HG03064 (cell line): ENCODE data around the gene PKDCC.
"Not testable (repeated sequence)": the region's sequence is repeated elsewhere in the genome, so short reads cannot be mapped to it uniquely, and the experiment has no call there.

ENCODE experiments used
- ATAC-seq: cut with Tn5 transposase; IDR thresholded peaks from one replicate; pipeline ENCODE4 v1.9.1; 2021; ENCODE audit warnings: low read depth; ENCODE audit not compliant: unreplicated experiment

PKDCC gene

GRCh38 chr2:42060718-42061619 lies 13.1 kb downstream of the PKDCC start:
- ATAC-seq = no peak

- no peak for ATAC-seq
Measured at GRCh38 chr2:42061839-42062238, 14.0 kb downstream of the PKDCC start.

- ATAC-seq = no peak
Measured at GRCh38 chr2:42063431-42064171, 15.8 kb downstream of the PKDCC start.

GRCh38 chr2:42064417-42064942 lies 16.7 kb downstream of the PKDCC start:
- ATAC-seq = no peak

DNA sequence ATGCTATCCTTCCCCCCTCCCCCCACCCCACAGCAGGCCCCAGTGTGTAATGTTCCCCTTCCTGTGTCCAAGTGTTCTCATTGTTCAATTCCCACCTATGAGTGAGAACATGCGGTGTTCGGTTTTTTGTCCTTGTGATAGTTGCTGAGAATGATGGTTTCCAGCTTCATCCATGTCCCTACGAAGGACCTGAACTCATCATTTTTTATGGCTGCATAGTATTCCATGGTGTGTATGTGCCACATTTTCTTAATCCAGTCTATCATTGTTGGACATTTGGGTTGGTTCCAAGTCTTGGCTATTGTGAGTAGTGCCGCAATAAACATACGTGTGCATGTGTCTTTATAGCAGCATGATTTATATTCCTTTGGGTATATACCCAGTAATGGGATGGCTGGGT lies 17.9 kb downstream of the PKDCC start:
- ATAC-seq = not testable (repeated sequence)

GRCh38 chr2:42067001-42067400 lies 19.2 kb downstream of the PKDCC start:
- not testable (repeated sequence) for ATAC-seq

DNA sequence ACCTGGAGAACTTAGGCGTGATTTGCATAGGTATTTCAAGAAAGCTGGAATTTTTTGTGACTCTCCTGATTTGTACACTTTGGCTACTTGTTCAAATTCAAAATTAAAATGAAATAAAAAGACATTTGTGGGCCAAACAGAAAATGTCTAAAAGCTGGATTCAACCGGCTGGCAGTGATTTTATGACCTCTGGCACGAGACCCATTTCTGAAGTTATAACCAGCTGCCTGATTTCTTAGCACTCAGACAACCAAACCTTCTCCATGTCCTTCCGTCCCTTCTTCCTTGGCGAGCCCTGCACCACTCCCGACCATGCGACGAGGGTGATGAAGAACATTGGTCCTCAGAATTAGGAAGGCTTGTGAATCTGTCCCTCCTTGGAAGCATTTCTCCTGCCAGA lies 19.7 kb downstream of the PKDCC start:
- no peak for ATAC-seq

DNA sequence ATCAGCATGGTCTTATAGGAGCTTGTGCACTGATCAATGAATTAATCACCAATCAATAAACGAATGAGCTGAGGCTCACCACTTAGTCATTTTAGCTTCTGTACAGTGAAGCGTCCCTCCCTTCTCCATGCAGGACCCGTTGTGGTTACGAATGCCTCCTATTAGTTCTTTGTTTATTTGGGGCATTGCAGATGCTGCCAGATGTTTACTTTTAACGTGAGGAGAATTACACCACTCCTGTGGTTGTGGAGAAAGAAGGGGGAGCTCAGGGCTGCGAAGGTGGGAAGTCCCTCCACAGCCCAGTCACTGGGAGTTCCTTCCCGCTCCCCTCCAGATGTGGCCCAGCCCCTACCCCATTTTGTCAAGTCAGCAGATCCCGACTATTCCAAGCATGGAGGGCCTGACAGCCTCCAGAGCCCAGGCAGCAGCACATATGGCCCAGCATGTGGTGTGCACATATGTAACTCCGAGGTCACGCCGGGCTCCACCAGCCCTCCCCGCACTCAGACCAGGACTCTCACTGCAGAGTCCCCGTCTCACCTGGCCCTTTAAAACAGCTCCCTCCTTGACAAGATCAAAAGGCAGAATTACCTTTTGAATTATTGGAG lies 20.9 kb downstream of the PKDCC start:
- ATAC-seq = no peak

DNA sequence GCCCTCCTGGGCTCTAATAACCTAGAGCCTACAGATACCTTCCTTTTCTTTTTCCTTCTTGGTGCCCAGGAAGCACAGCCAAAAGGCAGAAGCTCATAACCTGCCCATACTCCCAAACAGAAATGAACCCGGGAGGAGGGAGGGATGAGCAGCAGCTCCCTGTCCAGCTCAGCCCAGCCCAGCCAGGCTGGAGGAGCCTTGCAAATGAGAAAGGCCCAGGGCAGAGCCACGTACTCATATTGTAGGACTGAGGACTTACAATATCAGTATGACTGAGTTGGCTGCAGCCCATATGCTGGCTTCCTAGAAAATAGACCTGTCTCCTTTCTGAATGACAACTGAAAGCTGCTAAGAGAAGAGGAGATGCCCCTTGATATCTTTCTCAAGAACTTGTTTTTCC lies 21.7 kb downstream of the PKDCC start:
- no peak for ATAC-seq

- no peak for ATAC-seq
Measured at GRCh38 chr2:42071791-42072190, 24.0 kb downstream of the PKDCC start.

GRCh38 chr2:42072349-42073118 lies 24.7 kb downstream of the PKDCC start:
- ATAC-seq = no peak

DNA sequence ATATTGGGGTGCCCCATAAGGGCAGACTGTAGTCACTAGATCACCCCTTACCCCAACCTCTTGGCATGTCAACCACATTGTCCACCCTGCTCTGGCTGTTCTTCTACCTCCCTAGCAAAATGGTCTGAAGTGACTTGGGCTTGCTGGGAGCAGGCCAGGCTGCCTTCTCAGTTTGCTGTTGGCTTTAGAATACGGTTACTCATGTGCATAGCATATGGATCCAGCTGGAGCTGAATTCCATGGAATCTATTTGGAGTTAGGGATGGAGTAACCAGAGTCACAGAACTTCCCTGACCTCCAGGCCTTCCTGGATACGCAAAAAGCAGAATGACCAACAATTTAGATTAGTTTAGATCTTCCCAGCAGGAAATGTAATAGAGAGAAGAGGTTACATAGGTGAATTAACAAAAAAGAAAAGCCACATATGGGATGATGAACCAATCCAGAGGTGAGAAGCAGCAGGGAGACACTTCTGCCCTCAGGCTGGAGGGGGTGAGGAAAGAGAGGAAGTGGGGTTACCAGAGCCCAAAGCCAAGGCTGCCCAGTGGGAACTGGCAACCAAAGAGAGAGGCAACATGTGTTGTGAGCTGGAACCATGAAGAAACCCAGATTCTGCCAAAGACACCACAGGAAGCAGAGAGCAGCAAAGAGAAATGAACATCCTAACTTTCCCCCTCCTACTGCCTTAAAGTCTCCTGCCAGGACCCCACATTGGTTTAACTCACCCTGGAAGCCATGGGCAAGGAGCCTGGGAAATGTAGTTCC lies 26.1 kb downstream of the PKDCC start:
- ATAC-seq = no peak

- ATAC-seq = no peak
Measured at GRCh38 chr2:42074661-42075060, 26.8 kb downstream of the PKDCC start.

GRCh38 chr2:42076357-42077225 lies 28.8 kb downstream of the PKDCC start:
- no peak for ATAC-seq

DNA sequence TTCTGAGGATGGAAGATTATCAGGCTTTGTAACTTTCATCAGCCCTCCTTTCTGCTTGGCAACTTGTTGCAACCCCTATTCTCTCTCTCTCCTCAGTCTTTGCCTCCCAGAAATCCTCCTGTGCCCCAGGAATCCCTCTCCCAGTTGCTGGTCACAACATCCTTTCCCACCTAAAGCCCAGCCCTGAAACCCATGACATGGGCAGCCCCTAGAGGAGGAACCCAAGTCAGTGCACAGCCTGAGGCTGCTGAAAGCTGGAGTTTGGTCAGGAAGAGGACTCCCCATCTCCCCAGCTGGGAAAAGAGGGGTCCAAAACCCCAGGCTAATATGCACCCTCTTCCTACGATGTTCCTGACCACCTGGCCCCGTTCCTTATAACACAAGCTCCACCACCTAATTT lies 29.5 kb downstream of the PKDCC start:
- no peak for ATAC-seq

- ATAC-seq = no peak
Measured at GRCh38 chr2:42079737-42080287, 32.0 kb downstream of the PKDCC start.

- ATAC-seq = not testable (repeated sequence)
Measured at GRCh38 chr2:42081151-42081550, 33.3 kb downstream of the PKDCC start.

GRCh38 chr2:42082016-42082415 lies 34.2 kb downstream of the PKDCC start:
- no peak for ATAC-seq
